Mesenchymal stem cell (in vitro differentiated cells and primary cell): ENCODE measurements around the gene COL1A2.

ENCODE experiments used
- DNase-seq: peaks from one replicate; pipeline ENCODE4 v3.0.0-alpha.2; 2013
- H2AFZ ChIP-seq: one replicate; pipeline ENCODE4 v1.6.1; 2013; ENCODE audit warnings: low read depth, mild to moderate bottlenecking, control low read depth, inconsistent platforms, low read length, moderate library complexity
- H2AK5ac ChIP-seq: 2 replicates; pipeline ENCODE4 v1.6.1; 2013; ENCODE audit warnings: low read length, moderate library complexity, mild to moderate bottlenecking, inconsistent platforms; ENCODE audit not compliant: severe bottlenecking
- H2BK120ac ChIP-seq: one replicate; pipeline ENCODE4 v1.6.1; 2013; ENCODE audit warnings: low read depth, mild to moderate bottlenecking, inconsistent platforms, low read length, moderate library complexity
- H2BK12ac ChIP-seq, 2 experiments: one replicate each; pipeline ENCODE4 v1.6.1; 2013; ENCODE audit warnings: inconsistent platforms in 2 of 2, low read length in 2 of 2, mild to moderate bottlenecking in 2 of 2, moderate library complexity in 2 of 2, control low read depth in 1 of 2
- H2BK15ac ChIP-seq: one replicate; pipeline ENCODE4 v1.6.1; 2013; ENCODE audit warnings: mild to moderate bottlenecking, low read depth, inconsistent platforms; ENCODE audit not compliant: poor library complexity, severe bottlenecking
- H2BK5ac ChIP-seq: 2 replicates; pipeline ENCODE4 v1.6.1; 2013; ENCODE audit warnings: low read depth, mild to moderate bottlenecking, low read length, control low read depth, inconsistent platforms; ENCODE audit not compliant: poor library complexity, severe bottlenecking
- H3K14ac ChIP-seq, 2 experiments: one replicate each; pipeline ENCODE4 v1.6.1; 2013; ENCODE audit warnings: inconsistent platforms in 2 of 2, low read length in 2 of 2, control low read depth in 1 of 2, mild to moderate bottlenecking in 1 of 2, moderate library complexity in 1 of 2
- H3K18ac ChIP-seq, 2 experiments: one replicate each; pipeline ENCODE4 v1.6.1; 2013; ENCODE audit warnings: inconsistent platforms in 2 of 2, low read length in 2 of 2, control low read depth in 1 of 2, low read depth in 1 of 2, mild to moderate bottlenecking in 1 of 2
- H3K23ac ChIP-seq, 2 experiments: one replicate each; pipeline ENCODE4 v1.6.1; 2013; ENCODE audit warnings: inconsistent platforms in 2 of 2, low read length in 2 of 2, mild to moderate bottlenecking in 2 of 2, moderate library complexity in 2 of 2, control low read depth in 1 of 2
- H3K27ac ChIP-seq: 2 replicates; pipeline ENCODE4 v1.5.1; 2013; ENCODE audit warnings: mild to moderate bottlenecking, moderate library complexity, low read length, control low read depth, inconsistent platforms; ENCODE audit not compliant: poor library complexity, severe bottlenecking
- H3K27me3 ChIP-seq, 2 experiments: 2 replicates each; pipeline versions ENCODE4 v1.6.1 to v1.7.0; 2013; ENCODE audit warnings: low read length in 2 of 2, mild to moderate bottlenecking in 2 of 2, moderate library complexity in 2 of 2, control low read depth in 1 of 2, inconsistent platforms in 1 of 2; ENCODE audit not compliant: control insufficient read depth in 1 of 2, insufficient read depth in 1 of 2
- H3K36me3 ChIP-seq, 2 experiments: 2 replicates each; pipeline versions ENCODE4 v1.6.1 to v1.7.0; 2013; ENCODE audit warnings: low read length in 2 of 2, control low read depth in 1 of 2, inconsistent platforms in 1 of 2, low read depth in 1 of 2, mild to moderate bottlenecking in 1 of 2; ENCODE audit not compliant: insufficient read depth in 2 of 2, control insufficient read depth in 1 of 2
- H3K4ac ChIP-seq, 2 experiments: one replicate each; pipeline ENCODE4 v1.6.1; 2013; ENCODE audit warnings: inconsistent platforms in 2 of 2, low read length in 2 of 2, mild to moderate bottlenecking in 2 of 2, moderate library complexity in 2 of 2, control low read depth in 1 of 2, low read depth in 1 of 2
- H3K4me1 ChIP-seq: 2 replicates; pipeline ENCODE4 v1.6.1; 2013; ENCODE audit warnings: low read depth, low read length, control low read depth; ENCODE audit not compliant: control insufficient read depth, insufficient read depth
- H3K4me2 ChIP-seq: 2 replicates; pipeline ENCODE4 v1.6.1; 2013; ENCODE audit warnings: low read length, mild to moderate bottlenecking, inconsistent platforms; ENCODE audit not compliant: poor library complexity, severe bottlenecking
- H3K4me3 ChIP-seq, 2 experiments: 2 replicates each; pipeline versions ENCODE4 v1.5.1 to v1.7.0; 2013; ENCODE audit warnings: low read length in 2 of 2, mild to moderate bottlenecking in 2 of 2, control low read depth in 1 of 2, low read depth in 1 of 2; ENCODE audit not compliant: insufficient read depth in 1 of 2
- H3K79me1 ChIP-seq: replicated peaks from 2 replicates; pipeline ENCODE4 v1.6.1; 2013; ENCODE audit warnings: mild to moderate bottlenecking, control low read depth, low read length, inconsistent platforms; ENCODE audit not compliant: poor library complexity, severe bottlenecking
- H3K9ac ChIP-seq: 2 replicates; pipeline ENCODE4 v1.7.0; 2013; ENCODE audit warnings: mild to moderate bottlenecking, low read length, moderate library complexity
- H3K9me3 ChIP-seq: 2 replicates; pipeline ENCODE4 v1.7.0; 2013; ENCODE audit warnings: mild to moderate bottlenecking, low read length; ENCODE audit not compliant: control insufficient read depth
- H4K8ac ChIP-seq: one replicate; pipeline ENCODE4 v1.6.1; 2013; ENCODE audit warnings: inconsistent platforms, mild to moderate bottlenecking, low read length, moderate library complexity
- H4K91ac ChIP-seq: one replicate; pipeline ENCODE4 v1.6.1; 2013; ENCODE audit warnings: mild to moderate bottlenecking, low read length, inconsistent platforms
- WGBS: methylation state at CpG from one replicate; pipeline ENCODE4 v1.1.7; 2013; ENCODE audit warnings: mixed read lengths; 5-methylcytosine and 5-hydroxymethylcytosine counted together

Gene COL1A2

DNA sequence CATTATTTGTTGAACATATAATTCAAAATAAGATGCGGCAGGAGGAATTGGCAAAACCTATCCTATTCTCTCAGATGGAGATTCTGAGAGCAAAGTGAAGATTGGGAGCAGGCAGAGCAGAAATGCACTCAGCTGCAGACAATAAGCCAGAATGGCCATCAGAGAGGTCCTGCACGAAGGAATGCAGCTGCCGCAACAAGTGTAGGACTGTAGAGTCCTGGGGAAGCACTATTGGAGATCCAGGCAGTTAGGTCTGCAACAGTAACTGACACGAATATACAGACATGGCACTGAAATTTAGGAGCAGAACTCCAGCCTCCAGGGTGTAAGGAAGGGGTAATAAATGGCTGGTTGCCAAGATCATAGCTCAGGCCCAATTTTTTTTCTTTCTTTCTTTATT, 10.4 kb upstream of the COL1A2 start:
- no peak overlapping the region for H4K8ac ChIP-seq
- H3K9me3 ChIP-seq = no peaks in the 10 kb centered on the region
- no peak overlapping the region for H3K4me3 ChIP-seq
- no peak overlapping the region for H2AFZ ChIP-seq
- no peak overlapping the region for H3K4me2 ChIP-seq
- H2AK5ac ChIP-seq = no peak overlapping the region
- H3K79me1 ChIP-seq = no peaks in the 10 kb centered on the region
- DNase-seq = no peak
- H3K27me3 ChIP-seq = no peaks in the 10 kb centered on the region
- H3K27ac ChIP-seq = no peak overlapping the region
- H3K9ac ChIP-seq = no peak overlapping the region
- H4K91ac ChIP-seq = no peak overlapping the region
- H3K18ac ChIP-seq = no peak overlapping the region
- H3K14ac ChIP-seq = no peak overlapping the region
- H3K4me1 ChIP-seq = no peaks in the 10 kb centered on the region
- no peak overlapping the region for H2BK120ac ChIP-seq
- no peak overlapping the region for H3K4ac ChIP-seq
- H2BK15ac ChIP-seq = no peak overlapping the region
- no peak overlapping the region for H2BK5ac ChIP-seq
- peaks cover 0 to 6% of the 10 kb centered on the region in 2 experiments for H3K36me3 ChIP-seq
- no peak overlapping the region for H3K23ac ChIP-seq
- H2BK12ac ChIP-seq = no peak overlapping the region
- WGBS = 82% methylated on average over 4 of the region's 4 CpGs

DNA sequence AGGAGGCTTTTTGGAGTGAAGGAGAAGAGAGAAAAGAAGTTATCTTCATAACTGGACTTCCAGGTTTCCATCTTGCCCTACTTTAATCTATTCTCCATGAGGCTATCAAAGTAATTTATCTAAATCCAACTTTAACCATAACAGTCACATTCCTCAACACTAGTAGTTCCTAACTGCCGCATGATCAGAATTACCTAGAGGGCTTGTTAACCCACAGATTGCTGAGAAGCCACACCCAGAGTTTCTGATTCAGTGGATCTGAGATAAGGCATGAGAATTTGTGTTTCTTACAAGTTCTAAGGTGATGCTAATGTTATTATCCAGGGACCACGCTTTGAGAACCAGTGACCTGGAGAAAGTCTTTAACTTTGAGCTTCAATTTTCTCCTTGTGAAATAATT, 8.3 kb upstream of the COL1A2 start:
- peaks cover 0 to 6% of the 10 kb centered on the region in 2 experiments for H3K36me3 ChIP-seq
- no peak overlapping the region for H3K4me3 ChIP-seq
- H3K4ac ChIP-seq = no peak overlapping the region
- H2AK5ac ChIP-seq = no peak overlapping the region
- H3K9ac ChIP-seq = no peak overlapping the region
- DNase-seq = no peak
- H2BK5ac ChIP-seq = no peak overlapping the region
- H3K23ac ChIP-seq = no peak overlapping the region
- no peak overlapping the region for H3K4me2 ChIP-seq
- no peaks in the 10 kb centered on the region for H3K9me3 ChIP-seq
- no peak overlapping the region for H2AFZ ChIP-seq
- H4K8ac ChIP-seq = no peak overlapping the region
- 69% methylated on average over 2 of the region's 2 CpGs for WGBS
- H4K91ac ChIP-seq = no peak overlapping the region
- H3K18ac ChIP-seq = no peak overlapping the region
- no peak overlapping the region for H2BK120ac ChIP-seq
- no peaks in the 10 kb centered on the region for H3K4me1 ChIP-seq
- H2BK12ac ChIP-seq = no peak overlapping the region
- H3K27me3 ChIP-seq = no peaks in the 10 kb centered on the region
- H3K79me1 ChIP-seq = peaks cover 3% of the 10 kb centered on the region
- H3K14ac ChIP-seq = no peak overlapping the region
- no peak overlapping the region for H2BK15ac ChIP-seq
- no peak overlapping the region for H3K27ac ChIP-seq

DNA sequence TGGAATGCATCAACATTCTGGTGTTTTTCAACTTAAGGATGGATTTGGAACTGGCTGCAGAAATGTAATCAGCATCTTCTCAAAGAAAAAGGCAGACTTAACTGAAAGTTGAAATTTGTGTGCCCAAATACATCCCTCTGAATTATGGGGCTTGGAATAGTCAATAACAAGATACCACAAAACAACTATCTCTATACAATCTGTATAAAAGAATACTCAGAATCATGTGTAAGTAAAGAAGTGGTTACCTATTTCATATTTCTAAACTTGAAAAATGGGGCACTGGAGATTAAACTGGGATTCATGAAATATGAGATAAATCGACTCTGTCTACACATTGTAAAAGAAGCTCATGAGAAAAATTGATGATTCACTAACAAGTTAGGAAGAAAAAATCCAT, 6.2 kb upstream of the COL1A2 start:
- DNase-seq = no peak
- Histone ChIP-seq H3K14ac (no peak overlapping the region), H3K23ac (no peak overlapping the region), H3K9me3 (no peaks in the 10 kb centered on the region), H3K4me3 (no peak overlapping the region), H3K4ac (no peak overlapping the region), H3K27me3 (no peaks in the 10 kb centered on the region), H2AFZ (no peak overlapping the region), H3K4me1 (peaks cover 4% of the 10 kb centered on the region), H4K8ac (no peak overlapping the region), H3K79me1 (peaks cover 3% of the 10 kb centered on the region), H3K36me3 (peaks cover 0 to 6% of the 10 kb centered on the region in 2 experiments), H2BK12ac (no peak overlapping the region), H2BK120ac (no peak overlapping the region), H4K91ac (no peak overlapping the region), H3K4me2 (no peak overlapping the region), H2BK5ac (no peak overlapping the region), H3K27ac (no peak overlapping the region), H3K9ac (peak overlapping the region; percentile 4), H2AK5ac (no peak overlapping the region), H3K18ac (no peak overlapping the region), H2BK15ac (no peak overlapping the region)
- WGBS = 100% methylated on average over 1 of the region's 1 CpG

DNA sequence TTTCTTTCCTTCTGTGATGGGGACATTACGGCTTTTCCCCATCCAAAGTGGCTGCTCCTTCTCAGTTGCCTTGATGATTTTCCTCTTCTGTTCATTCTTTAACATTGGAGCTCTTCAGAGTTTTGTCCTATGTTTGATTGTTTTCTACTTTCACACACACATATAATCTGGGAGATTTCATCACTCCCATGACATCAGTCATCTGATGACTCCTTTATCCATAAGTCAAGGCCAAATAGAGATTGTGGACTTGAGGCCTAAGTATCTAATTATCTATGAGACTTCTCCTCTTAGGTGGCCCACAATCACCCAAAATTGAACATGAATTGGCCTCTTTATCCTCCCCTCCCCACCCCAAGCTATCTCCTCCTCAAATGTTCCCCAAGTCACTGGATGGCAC, 5.3 kb upstream of the COL1A2 start:
- peak overlapping the region; percentile 36 for H2BK120ac ChIP-seq
- no peaks in the 10 kb centered on the region for H3K27me3 ChIP-seq
- no peak overlapping the region for H3K14ac ChIP-seq
- H3K79me1 ChIP-seq = peaks cover 3% of the 10 kb centered on the region
- DNase-seq = peak; percentile 39
- no peak overlapping the region for H3K4me2 ChIP-seq
- 95% methylated on average over 1 of the region's 1 CpG for WGBS
- peaks cover 0 to 6% of the 10 kb centered on the region in 2 experiments for H3K36me3 ChIP-seq
- H3K4me3 ChIP-seq = no peak overlapping the region
- H2AK5ac ChIP-seq = peak overlapping the region; percentile 67
- no peak overlapping the region for H3K23ac ChIP-seq
- H2AFZ ChIP-seq = no peak overlapping the region
- peak overlapping the region; percentile 20 for H3K9ac ChIP-seq
- H3K4ac ChIP-seq = peak overlapping the region in 1 of 2 experiments; percentile 44
- H2BK12ac ChIP-seq = peak overlapping the region; percentile 55 to 64
- H2BK15ac ChIP-seq = peak overlapping the region; percentile 62
- no peak overlapping the region for H4K91ac ChIP-seq
- peak overlapping the region; percentile 76 for H4K8ac ChIP-seq
- H3K27ac ChIP-seq = no peak overlapping the region
- no peak overlapping the region for H2BK5ac ChIP-seq
- no peaks in the 10 kb centered on the region for H3K9me3 ChIP-seq
- peaks cover 12% of the 10 kb centered on the region for H3K4me1 ChIP-seq
- peak overlapping the region; percentile 49 to 82 for H3K18ac ChIP-seq
